ENCODE data around the gene EHMT1. TPM values are rescaled to one million over a fixed set of nuclear protein-coding genes. Genes with fewer than 3 reads are reported as not detected.
A peak's percentile ranks its signal among the peaks of the same experiment; 100 is the strongest.

Gene EHMT1
- total and polyA plus RNA-seq, 2 donors, result 37.3 to 56.9 TPM

GRCh38 chr9:137579259-137579604 is 39.6 kb upstream of the EHMT1 start:
- Histone ChIP-seq H3K27ac (ENCODE audit: low read depth in 1 of 2, low read length in 1 of 2) (peak overlapping the region; percentile 51 to 53), H3K4me1 (ENCODE audit: control insufficient read depth in 2 of 2, insufficient read depth in 2 of 2, low read length in 2 of 2) (peaks cover 15 to 16% of the 10 kb centered on the region in 2 donors), H3K27me3 (ENCODE audit: control insufficient read depth in 2 of 2, insufficient read depth in 1 of 2, low read length in 1 of 2) (no peaks in the 10 kb centered on the region), H3K9me3 (ENCODE audit: control insufficient read depth in 2 of 2, insufficient read depth in 1 of 2, low read length in 1 of 2) (no peaks in the 10 kb centered on the region), H3K4me3 (ENCODE audit: low read length in 2 of 2) (peak overlapping the region; percentile 61 to 96), H3K36me3 (ENCODE audit: control insufficient read depth in 2 of 2, insufficient read depth in 2 of 2, low read length in 1 of 2) (peaks cover 41 to 42% of the 10 kb centered on the region in 2 donors)
- 69% methylated on average over 19 of the region's 19 CpGs for WGBS
- no peak for DNase-seq (ENCODE audit: low read depth in 6 of 9, low spot score in 9 of 9)

GRCh38 chr9:137580209-137580953 is 38.4 kb upstream of the EHMT1 start:
- no peaks in the 10 kb centered on the region for H3K27me3 ChIP-seq (ENCODE audit: control insufficient read depth in 2 of 2, insufficient read depth in 1 of 2, low read length in 1 of 2)
- H3K27ac ChIP-seq (ENCODE audit: low read depth in 1 of 2, low read length in 1 of 2), result no peak overlapping the region
- H3K36me3 ChIP-seq (ENCODE audit: control insufficient read depth in 2 of 2, insufficient read depth in 2 of 2, low read length in 1 of 2), result peaks cover 35 to 41% of the 10 kb centered on the region in 2 donors
- DNase-seq (ENCODE audit: low read depth in 6 of 9, low spot score in 9 of 9), result no peak
- 90% methylated on average over 23 of the region's 23 CpGs for WGBS
- H3K4me3 ChIP-seq (ENCODE audit: low read length in 2 of 2), result no peak overlapping the region
- peaks cover 15 to 16% of the 10 kb centered on the region in 2 donors for H3K4me1 ChIP-seq (ENCODE audit: control insufficient read depth in 2 of 2, insufficient read depth in 2 of 2, low read length in 2 of 2)
- no peaks in the 10 kb centered on the region for H3K9me3 ChIP-seq (ENCODE audit: control insufficient read depth in 2 of 2, insufficient read depth in 1 of 2, low read length in 1 of 2)

- WGBS, result 96% methylated on average over 4 of the region's 4 CpGs
- DNase-seq (ENCODE audit: low read depth in 6 of 9, low spot score in 9 of 9), result no peak
- Histone ChIP-seq H3K36me3 (ENCODE audit: control insufficient read depth in 2 of 2, insufficient read depth in 2 of 2, low read length in 1 of 2) (peaks cover 30 to 44% of the 10 kb centered on the region in 2 donors), H3K4me1 (ENCODE audit: control insufficient read depth in 2 of 2, insufficient read depth in 2 of 2, low read length in 2 of 2) (peaks cover 15 to 16% of the 10 kb centered on the region in 2 donors), H3K27ac (ENCODE audit: low read depth in 1 of 2, low read length in 1 of 2) (no peak overlapping the region), H3K4me3 (ENCODE audit: low read length in 2 of 2) (no peak overlapping the region), H3K27me3 (ENCODE audit: control insufficient read depth in 2 of 2, insufficient read depth in 1 of 2, low read length in 1 of 2) (no peaks in the 10 kb centered on the region), H3K9me3 (ENCODE audit: control insufficient read depth in 2 of 2, insufficient read depth in 1 of 2, low read length in 1 of 2) (no peaks in the 10 kb centered on the region)
These were observed 37.9 kb upstream of the EHMT1 start for GRCh38 chr9:137580954-137581322.

GRCh38 chr9:137581361-137582285 is 37.2 kb upstream of the EHMT1 start:
- H3K4me3 ChIP-seq (ENCODE audit: low read length in 2 of 2), result no peak overlapping the region
- peaks cover 30 to 45% of the 10 kb centered on the region in 2 donors for H3K36me3 ChIP-seq (ENCODE audit: control insufficient read depth in 2 of 2, insufficient read depth in 2 of 2, low read length in 1 of 2)
- no peaks in the 10 kb centered on the region for H3K27me3 ChIP-seq (ENCODE audit: control insufficient read depth in 2 of 2, insufficient read depth in 1 of 2, low read length in 1 of 2)
- H3K4me1 ChIP-seq (ENCODE audit: control insufficient read depth in 2 of 2, insufficient read depth in 2 of 2, low read length in 2 of 2), result peaks cover 15 to 16% of the 10 kb centered on the region in 2 donors
- H3K27ac ChIP-seq (ENCODE audit: low read depth in 1 of 2, low read length in 1 of 2), result no peak overlapping the region
- no peak for DNase-seq (ENCODE audit: low read depth in 6 of 9, low spot score in 9 of 9)
- 97% methylated on average over 22 of the region's 22 CpGs for WGBS
- no peaks in the 10 kb centered on the region for H3K9me3 ChIP-seq (ENCODE audit: control insufficient read depth in 2 of 2, insufficient read depth in 1 of 2, low read length in 1 of 2)

- H3K4me3 ChIP-seq (ENCODE audit: low read length in 2 of 2), result no peak overlapping the region
- 94% methylated on average over 20 of the region's 20 CpGs for WGBS
- no peak overlapping the region for H3K27ac ChIP-seq (ENCODE audit: low read depth in 1 of 2, low read length in 1 of 2)
- no peaks in the 10 kb centered on the region for H3K9me3 ChIP-seq (ENCODE audit: control insufficient read depth in 2 of 2, insufficient read depth in 1 of 2, low read length in 1 of 2)
- DNase-seq (ENCODE audit: low read depth in 6 of 9, low spot score in 9 of 9), result no peak
- H3K36me3 ChIP-seq (ENCODE audit: control insufficient read depth in 2 of 2, insufficient read depth in 2 of 2, low read length in 1 of 2), result peaks cover 37 to 52% of the 10 kb centered on the region in 2 donors
- no peaks in the 10 kb centered on the region for H3K27me3 ChIP-seq (ENCODE audit: control insufficient read depth in 2 of 2, insufficient read depth in 1 of 2, low read length in 1 of 2)
- peaks cover 10% of the 10 kb centered on the region in 2 donors for H3K4me1 ChIP-seq (ENCODE audit: control insufficient read depth in 2 of 2, insufficient read depth in 2 of 2, low read length in 2 of 2)
These were observed 36.4 kb upstream of the EHMT1 start for GRCh38 chr9:137582286-137582860.

GRCh38 chr9:137583347-137583746 is 35.5 kb upstream of the EHMT1 start:
- H3K4me1 ChIP-seq (ENCODE audit: control insufficient read depth in 2 of 2, insufficient read depth in 2 of 2, low read length in 2 of 2), result peaks cover 3 to 6% of the 10 kb centered on the region in 2 donors
- H3K4me3 ChIP-seq (ENCODE audit: low read length in 2 of 2), result no peak overlapping the region
- no peak overlapping the region for H3K27ac ChIP-seq (ENCODE audit: low read depth in 1 of 2, low read length in 1 of 2)
- 96% methylated on average over 14 of the region's 14 CpGs for WGBS
- DNase-seq (ENCODE audit: low read depth in 6 of 9, low spot score in 9 of 9), result no peak
- no peaks in the 10 kb centered on the region for H3K9me3 ChIP-seq (ENCODE audit: control insufficient read depth in 2 of 2, insufficient read depth in 1 of 2, low read length in 1 of 2)
- no peaks in the 10 kb centered on the region for H3K27me3 ChIP-seq (ENCODE audit: control insufficient read depth in 2 of 2, insufficient read depth in 1 of 2, low read length in 1 of 2)
- peaks cover 41 to 61% of the 10 kb centered on the region in 2 donors for H3K36me3 ChIP-seq (ENCODE audit: control insufficient read depth in 2 of 2, insufficient read depth in 2 of 2, low read length in 1 of 2)

- Histone ChIP-seq H3K4me1 (ENCODE audit: control insufficient read depth in 2 of 2, insufficient read depth in 2 of 2, low read length in 2 of 2) (peaks cover 3 to 10% of the 10 kb centered on the region in 2 donors), H3K27ac (ENCODE audit: low read depth in 1 of 2, low read length in 1 of 2) (no peak overlapping the region), H3K36me3 (ENCODE audit: control insufficient read depth in 2 of 2, insufficient read depth in 2 of 2, low read length in 1 of 2) (peaks cover 43 to 66% of the 10 kb centered on the region in 2 donors), H3K9me3 (ENCODE audit: control insufficient read depth in 2 of 2, insufficient read depth in 1 of 2, low read length in 1 of 2) (no peaks in the 10 kb centered on the region), H3K4me3 (ENCODE audit: low read length in 2 of 2) (no peak overlapping the region), H3K27me3 (ENCODE audit: control insufficient read depth in 2 of 2, insufficient read depth in 1 of 2, low read length in 1 of 2) (no peaks in the 10 kb centered on the region)
- WGBS, result 95% methylated on average over 8 of the region's 8 CpGs
- DNase-seq (ENCODE audit: low read depth in 6 of 9, low spot score in 9 of 9), result no peak
These were observed 34.8 kb upstream of the EHMT1 start for GRCh38 chr9:137583957-137584356.

GRCh38 chr9:137586854-137587253 is 32.0 kb upstream of the EHMT1 start:
- H3K4me3 ChIP-seq (ENCODE audit: low read length in 2 of 2), result no peak overlapping the region
- WGBS, result 97% methylated on average over 14 of the region's 14 CpGs
- peaks cover 9 to 18% of the 10 kb centered on the region in 2 donors for H3K4me1 ChIP-seq (ENCODE audit: control insufficient read depth in 2 of 2, insufficient read depth in 2 of 2, low read length in 2 of 2)
- no peak for DNase-seq (ENCODE audit: low read depth in 6 of 9, low spot score in 9 of 9)
- H3K36me3 ChIP-seq (ENCODE audit: control insufficient read depth in 2 of 2, insufficient read depth in 2 of 2, low read length in 1 of 2), result peaks cover 37 to 57% of the 10 kb centered on the region in 2 donors
- H3K9me3 ChIP-seq (ENCODE audit: control insufficient read depth in 2 of 2, insufficient read depth in 1 of 2, low read length in 1 of 2), result no peaks in the 10 kb centered on the region
- peaks cover 0 to 2% of the 10 kb centered on the region in 2 donors for H3K27me3 ChIP-seq (ENCODE audit: control insufficient read depth in 2 of 2, insufficient read depth in 1 of 2, low read length in 1 of 2)
- H3K27ac ChIP-seq (ENCODE audit: low read depth in 1 of 2, low read length in 1 of 2), result no peak overlapping the region

- Histone ChIP-seq H3K4me3 (ENCODE audit: low read length in 2 of 2) (no peak overlapping the region), H3K36me3 (ENCODE audit: control insufficient read depth in 2 of 2, insufficient read depth in 2 of 2, low read length in 1 of 2) (peaks cover 25 to 43% of the 10 kb centered on the region in 2 donors), H3K27ac (ENCODE audit: low read depth in 1 of 2, low read length in 1 of 2) (no peak overlapping the region), H3K9me3 (ENCODE audit: control insufficient read depth in 2 of 2, insufficient read depth in 1 of 2, low read length in 1 of 2) (no peaks in the 10 kb centered on the region), H3K27me3 (ENCODE audit: control insufficient read depth in 2 of 2, insufficient read depth in 1 of 2, low read length in 1 of 2) (peaks cover 0 to 2% of the 10 kb centered on the region in 2 donors), H3K4me1 (ENCODE audit: control insufficient read depth in 2 of 2, insufficient read depth in 2 of 2, low read length in 2 of 2) (peaks cover 9 to 27% of the 10 kb centered on the region in 2 donors)
- 94% methylated on average over 13 of the region's 13 CpGs for WGBS
- DNase-seq (ENCODE audit: low read depth in 6 of 9, low spot score in 9 of 9), result no peak
These were observed 30.5 kb upstream of the EHMT1 start for GRCh38 chr9:137588311-137588710.
